ENCODE measurements around the gene EVI5. TPM values are rescaled to one million over a fixed set of nuclear protein-coding genes. Genes with fewer than 3 reads are reported as not detected.

EVI5 gene
- polyA plus RNA-seq, 4 donors, result 3.2 to 16.5 (median 5.4) TPM

- Histone ChIP-seq H3K36me3 (ENCODE audit: control insufficient read depth in 3 of 3, insufficient read depth in 2 of 3, low read depth in 1 of 3, low read length in 3 of 3) (no peaks in the 10 kb centered on the region), H3K27ac (ENCODE audit: low read depth in 1 of 3, low read length in 2 of 3) (no peak overlapping the region), H3K4me1 (ENCODE audit: control insufficient read depth in 3 of 3, insufficient read depth in 2 of 3, low read depth in 1 of 3, low read length in 2 of 3) (no peaks in the 10 kb centered on the region), H3K9me3 (ENCODE audit: control insufficient read depth in 2 of 2, insufficient read depth in 1 of 2, low read depth in 1 of 2, low read length in 1 of 2) (no peaks in the 10 kb centered on the region), H3K4me3 (ENCODE audit: low read depth in 1 of 3, low read length in 3 of 3) (no peak overlapping the region), H3K27me3 (ENCODE audit: control insufficient read depth in 3 of 3, insufficient read depth in 3 of 3, low read length in 3 of 3) (no peaks in the 10 kb centered on the region)
- DNase-seq (no peak), FAIRE-seq (no peak)
- WGBS, 3 donors, result 82 to 89% (median 83%) methylated on average over 6 of the region's 6 CpGs
Measured at GRCh38 chr1:92503043-92503925, 281.6 kb downstream of the EVI5 start.

GRCh38 chr1:92502247-92502646 lies 282.7 kb downstream of the EVI5 start:
- DNase-seq (no peak), FAIRE-seq (no peak)
- Histone ChIP-seq H3K4me1 (ENCODE audit: control insufficient read depth in 3 of 3, insufficient read depth in 2 of 3, low read depth in 1 of 3, low read length in 2 of 3) (no peaks in the 10 kb centered on the region), H3K36me3 (ENCODE audit: control insufficient read depth in 3 of 3, insufficient read depth in 2 of 3, low read depth in 1 of 3, low read length in 3 of 3) (no peaks in the 10 kb centered on the region), H3K9me3 (ENCODE audit: control insufficient read depth in 2 of 2, insufficient read depth in 1 of 2, low read depth in 1 of 2, low read length in 1 of 2) (no peaks in the 10 kb centered on the region), H3K27ac (ENCODE audit: low read depth in 1 of 3, low read length in 2 of 3) (no peak overlapping the region), H3K27me3 (ENCODE audit: control insufficient read depth in 3 of 3, insufficient read depth in 3 of 3, low read length in 3 of 3) (no peaks in the 10 kb centered on the region), H3K4me3 (ENCODE audit: low read depth in 1 of 3, low read length in 3 of 3) (no peak overlapping the region)

GRCh38 chr1:92500552-92500951 lies 284.4 kb downstream of the EVI5 start:
- no peak for DNase-seq
- no peaks in the 10 kb centered on the region for H3K4me1 ChIP-seq (ENCODE audit: control insufficient read depth in 3 of 3, insufficient read depth in 2 of 3, low read depth in 1 of 3, low read length in 2 of 3)
- H3K9me3 ChIP-seq (ENCODE audit: control insufficient read depth in 2 of 2, insufficient read depth in 1 of 2, low read depth in 1 of 2, low read length in 1 of 2), result no peaks in the 10 kb centered on the region
- H3K4me3 ChIP-seq (ENCODE audit: low read depth in 1 of 3, low read length in 3 of 3), result no peak overlapping the region
- no peaks in the 10 kb centered on the region for H3K36me3 ChIP-seq (ENCODE audit: control insufficient read depth in 3 of 3, insufficient read depth in 2 of 3, low read depth in 1 of 3, low read length in 3 of 3)
- no peaks in the 10 kb centered on the region for H3K27me3 ChIP-seq (ENCODE audit: control insufficient read depth in 3 of 3, insufficient read depth in 3 of 3, low read length in 3 of 3)
- no peak overlapping the region for H3K27ac ChIP-seq (ENCODE audit: low read depth in 1 of 3, low read length in 2 of 3)
- 64 to 75% (median 74%) methylated on average over 1 of the region's 1 CpG for WGBS, 3 donors
- no peak for FAIRE-seq

GRCh38 chr1:92495392-92496063 lies 289.4 kb downstream of the EVI5 start:
- DNase-seq (no peak), FAIRE-seq (no peak)
- Histone ChIP-seq H3K27me3 (ENCODE audit: control insufficient read depth in 3 of 3, insufficient read depth in 3 of 3, low read length in 3 of 3) (no peaks in the 10 kb centered on the region), H3K4me1 (ENCODE audit: control insufficient read depth in 3 of 3, insufficient read depth in 2 of 3, low read depth in 1 of 3, low read length in 2 of 3) (no peaks in the 10 kb centered on the region), H3K9me3 (ENCODE audit: control insufficient read depth in 2 of 2, insufficient read depth in 1 of 2, low read depth in 1 of 2, low read length in 1 of 2) (no peaks in the 10 kb centered on the region), H3K4me3 (ENCODE audit: low read depth in 1 of 3, low read length in 3 of 3) (no peak overlapping the region), H3K36me3 (ENCODE audit: control insufficient read depth in 3 of 3, insufficient read depth in 2 of 3, low read depth in 1 of 3, low read length in 3 of 3) (no peaks in the 10 kb centered on the region), H3K27ac (ENCODE audit: low read depth in 1 of 3, low read length in 2 of 3) (no peak overlapping the region)
- 66 to 68% (median 67%) methylated on average over 2 of the region's 2 CpGs for WGBS, 3 donors

GRCh38 chr1:92494485-92495141 lies 290.3 kb downstream of the EVI5 start:
- Histone ChIP-seq H3K27ac (ENCODE audit: low read depth in 1 of 3, low read length in 2 of 3) (no peak overlapping the region), H3K4me1 (ENCODE audit: control insufficient read depth in 3 of 3, insufficient read depth in 2 of 3, low read depth in 1 of 3, low read length in 2 of 3) (no peaks in the 10 kb centered on the region), H3K4me3 (ENCODE audit: low read depth in 1 of 3, low read length in 3 of 3) (no peak overlapping the region), H3K9me3 (ENCODE audit: control insufficient read depth in 2 of 2, insufficient read depth in 1 of 2, low read depth in 1 of 2, low read length in 1 of 2) (no peaks in the 10 kb centered on the region), H3K36me3 (ENCODE audit: control insufficient read depth in 3 of 3, insufficient read depth in 2 of 3, low read depth in 1 of 3, low read length in 3 of 3) (no peaks in the 10 kb centered on the region), H3K27me3 (ENCODE audit: control insufficient read depth in 3 of 3, insufficient read depth in 3 of 3, low read length in 3 of 3) (peaks cover 0 to 2% (median 0%) of the 10 kb centered on the region in 3 donors)
- FAIRE-seq, result no peak
- 90 to 94% (median 93%) methylated on average over 4 of the region's 4 CpGs for WGBS, 3 donors
- DNase-seq, result no peak

GRCh38 chr1:92493139-92493538 lies 291.8 kb downstream of the EVI5 start:
- FAIRE-seq, result no peak
- H3K27me3 ChIP-seq (ENCODE audit: control insufficient read depth in 3 of 3, insufficient read depth in 3 of 3, low read length in 3 of 3), result peaks cover 0 to 14% (median 0%) of the 10 kb centered on the region in 3 donors
- H3K27ac ChIP-seq (ENCODE audit: low read depth in 1 of 3, low read length in 2 of 3), result no peak overlapping the region
- no peaks in the 10 kb centered on the region for H3K9me3 ChIP-seq (ENCODE audit: control insufficient read depth in 2 of 2, insufficient read depth in 1 of 2, low read depth in 1 of 2, low read length in 1 of 2)
- 92 to 95% (median 95%) methylated on average over 4 of the region's 4 CpGs for WGBS, 3 donors
- H3K4me3 ChIP-seq (ENCODE audit: low read depth in 1 of 3, low read length in 3 of 3), result no peak overlapping the region
- H3K36me3 ChIP-seq (ENCODE audit: control insufficient read depth in 3 of 3, insufficient read depth in 2 of 3, low read depth in 1 of 3, low read length in 3 of 3), result no peaks in the 10 kb centered on the region
- DNase-seq, result no peak
- no peaks in the 10 kb centered on the region for H3K4me1 ChIP-seq (ENCODE audit: control insufficient read depth in 3 of 3, insufficient read depth in 2 of 3, low read depth in 1 of 3, low read length in 2 of 3)

GRCh38 chr1:92488832-92489231 lies 296.1 kb downstream of the EVI5 start:
- Histone ChIP-seq H3K27me3 (ENCODE audit: control insufficient read depth in 3 of 3, insufficient read depth in 3 of 3, low read length in 3 of 3) (peaks cover 0 to 54% (median 13%) of the 10 kb centered on the region in 3 donors), H3K27ac (ENCODE audit: low read depth in 1 of 3, low read length in 2 of 3) (no peak overlapping the region), H3K36me3 (ENCODE audit: control insufficient read depth in 3 of 3, insufficient read depth in 2 of 3, low read depth in 1 of 3, low read length in 3 of 3) (no peaks in the 10 kb centered on the region), H3K4me3 (ENCODE audit: low read depth in 1 of 3, low read length in 3 of 3) (no peak overlapping the region), H3K4me1 (ENCODE audit: control insufficient read depth in 3 of 3, insufficient read depth in 2 of 3, low read depth in 1 of 3, low read length in 2 of 3) (peaks cover 0 to 21% (median 6%) of the 10 kb centered on the region in 3 donors), H3K9me3 (ENCODE audit: control insufficient read depth in 2 of 2, insufficient read depth in 1 of 2, low read depth in 1 of 2, low read length in 1 of 2) (no peaks in the 10 kb centered on the region)
- no peak for FAIRE-seq
- DNase-seq, result no peak
- 74 to 80% (median 75%) methylated on average over 3 of the region's 3 CpGs for WGBS, 3 donors

GRCh38 chr1:92488416-92488815 lies 296.5 kb downstream of the EVI5 start:
- WGBS, 3 donors, result 29 to 48% (median 31%) methylated on average over 3 of the region's 3 CpGs
- Histone ChIP-seq H3K27me3 (ENCODE audit: control insufficient read depth in 3 of 3, insufficient read depth in 3 of 3, low read length in 3 of 3) (peaks cover 0 to 59% (median 13%) of the 10 kb centered on the region in 3 donors), H3K4me1 (ENCODE audit: control insufficient read depth in 3 of 3, insufficient read depth in 2 of 3, low read depth in 1 of 3, low read length in 2 of 3) (peaks cover 0 to 25% (median 7%) of the 10 kb centered on the region in 3 donors), H3K36me3 (ENCODE audit: control insufficient read depth in 3 of 3, insufficient read depth in 2 of 3, low read depth in 1 of 3, low read length in 3 of 3) (no peaks in the 10 kb centered on the region), H3K4me3 (ENCODE audit: low read depth in 1 of 3, low read length in 3 of 3) (no peak overlapping the region), H3K27ac (ENCODE audit: low read depth in 1 of 3, low read length in 2 of 3) (no peak overlapping the region), H3K9me3 (ENCODE audit: control insufficient read depth in 2 of 2, insufficient read depth in 1 of 2, low read depth in 1 of 2, low read length in 1 of 2) (no peaks in the 10 kb centered on the region)
- no peak for FAIRE-seq
- no peak for DNase-seq
